ENCODE results near the gene NKX1-1. TPM values are rescaled to one million over a fixed set of nuclear protein-coding genes. Genes with fewer than 3 reads are reported as not detected.

NKX1-1 gene
- total and polyA plus RNA-seq, 2 experiments from 2014 or later = not detected

GRCh38 chr4:1379801-1380331 lies 26.4 kb downstream of the NKX1-1 start (continued):
- TF ChIP-seq, protein P1, sequence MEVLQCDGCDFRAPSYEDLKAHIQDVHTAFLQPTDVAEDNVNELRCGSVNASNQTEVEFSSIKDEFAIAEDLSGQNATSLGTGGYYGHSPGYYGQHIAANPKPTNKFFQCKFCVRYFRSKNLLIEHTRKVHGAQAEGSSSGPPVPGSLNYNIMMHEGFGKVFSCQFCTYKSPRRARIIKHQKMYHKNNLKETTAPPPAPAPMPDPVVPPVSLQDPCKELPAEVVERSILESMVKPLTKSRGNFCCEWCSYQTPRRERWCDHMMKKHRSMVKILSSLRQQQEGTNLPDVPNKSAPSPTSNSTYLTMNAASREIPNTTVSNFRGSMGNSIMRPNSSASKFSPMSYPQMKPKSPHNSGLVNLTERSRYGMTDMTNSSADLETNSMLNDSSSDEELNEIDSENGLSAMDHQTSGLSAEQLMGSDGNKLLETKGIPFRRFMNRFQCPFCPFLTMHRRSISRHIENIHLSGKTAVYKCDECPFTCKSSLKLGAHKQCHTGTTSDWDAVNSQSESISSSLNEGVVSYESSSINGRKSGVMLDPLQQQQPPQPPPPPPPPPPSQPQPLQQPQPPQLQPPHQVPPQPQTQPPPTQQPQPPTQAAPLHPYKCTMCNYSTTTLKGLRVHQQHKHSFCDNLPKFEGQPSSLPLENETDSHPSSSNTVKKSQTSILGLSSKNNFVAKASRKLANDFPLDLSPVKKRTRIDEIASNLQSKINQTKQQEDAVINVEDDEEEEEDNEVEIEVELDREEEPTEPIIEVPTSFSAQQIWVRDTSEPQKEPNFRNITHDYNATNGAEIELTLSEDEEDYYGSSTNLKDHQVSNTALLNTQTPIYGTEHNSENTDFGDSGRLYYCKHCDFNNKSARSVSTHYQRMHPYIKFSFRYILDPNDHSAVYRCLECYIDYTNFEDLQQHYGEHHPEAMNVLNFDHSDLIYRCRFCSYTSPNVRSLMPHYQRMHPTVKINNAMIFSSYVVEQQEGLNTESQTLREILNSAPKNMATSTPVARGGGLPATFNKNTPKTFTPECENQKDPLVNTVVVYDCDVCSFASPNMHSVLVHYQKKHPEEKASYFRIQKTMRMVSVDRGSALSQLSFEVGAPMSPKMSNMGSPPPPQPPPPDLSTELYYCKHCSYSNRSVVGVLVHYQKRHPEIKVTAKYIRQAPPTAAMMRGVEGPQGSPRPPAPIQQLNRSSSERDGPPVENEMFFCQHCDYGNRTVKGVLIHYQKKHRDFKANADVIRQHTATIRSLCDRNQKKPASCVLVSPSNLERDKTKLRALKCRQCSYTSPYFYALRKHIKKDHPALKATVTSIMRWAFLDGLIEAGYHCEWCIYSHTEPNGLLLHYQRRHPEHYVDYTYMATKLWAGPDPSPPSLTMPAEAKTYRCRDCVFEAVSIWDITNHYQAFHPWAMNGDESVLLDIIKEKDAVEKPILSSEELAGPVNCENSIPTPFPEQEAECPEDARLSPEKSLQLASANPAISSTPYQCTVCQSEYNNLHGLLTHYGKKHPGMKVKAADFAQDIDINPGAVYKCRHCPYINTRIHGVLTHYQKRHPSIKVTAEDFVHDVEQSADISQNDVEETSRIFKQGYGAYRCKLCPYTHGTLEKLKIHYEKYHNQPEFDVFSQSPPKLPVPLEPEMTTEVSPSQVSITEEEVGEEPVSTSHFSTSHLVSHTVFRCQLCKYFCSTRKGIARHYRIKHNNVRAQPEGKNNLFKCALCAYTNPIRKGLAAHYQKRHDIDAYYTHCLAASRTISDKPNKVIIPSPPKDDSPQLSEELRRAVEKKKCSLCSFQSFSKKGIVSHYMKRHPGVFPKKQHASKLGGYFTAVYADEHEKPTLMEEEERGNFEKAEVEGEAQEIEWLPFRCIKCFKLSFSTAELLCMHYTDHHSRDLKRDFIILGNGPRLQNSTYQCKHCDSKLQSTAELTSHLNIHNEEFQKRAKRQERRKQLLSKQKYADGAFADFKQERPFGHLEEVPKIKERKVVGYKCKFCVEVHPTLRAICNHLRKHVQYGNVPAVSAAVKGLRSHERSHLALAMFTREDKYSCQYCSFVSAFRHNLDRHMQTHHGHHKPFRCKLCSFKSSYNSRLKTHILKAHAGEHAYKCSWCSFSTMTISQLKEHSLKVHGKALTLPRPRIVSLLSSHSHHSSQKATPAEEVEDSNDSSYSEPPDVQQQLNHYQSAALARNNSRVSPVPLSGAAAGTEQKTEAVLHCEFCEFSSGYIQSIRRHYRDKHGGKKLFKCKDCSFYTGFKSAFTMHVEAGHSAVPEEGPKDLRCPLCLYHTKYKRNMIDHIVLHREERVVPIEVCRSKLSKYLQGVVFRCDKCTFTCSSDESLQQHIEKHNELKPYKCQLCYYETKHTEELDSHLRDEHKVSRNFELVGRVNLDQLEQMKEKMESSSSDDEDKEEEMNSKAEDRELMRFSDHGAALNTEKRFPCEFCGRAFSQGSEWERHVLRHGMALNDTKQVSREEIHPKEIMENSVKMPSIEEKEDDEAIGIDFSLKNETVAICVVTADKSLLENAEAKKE (CRISPR knock-in tag; IDR thresholded peaks at IDR 0.05) = no peak
- TF ChIP-seq CTCF (conservative IDR thresholded peaks at IDR 0.05; ENCODE audit: low read depth in 2 of 2) (no peak), STAT1 (IDR thresholded peaks at IDR 0.05; ENCODE audit: unreplicated experiment) (no peak), POLR2AphosphoS5 (IDR thresholded peaks at IDR 0.05; ENCODE audit: low read depth) (no peak)

GRCh38 chr4:1379351-1379781 lies 26.9 kb downstream of the NKX1-1 start:
- Mint-ChIP-seq H3K27me3 (ENCODE audit: insufficient read depth, low read depth, poor library complexity) (peaks cover 2% of the 10 kb centered on the region), H3K9me3 (no peaks in the 10 kb centered on the region), H3K27ac (no peak overlapping the region), H3K4me3 (no peak overlapping the region), H3K36me3 (ENCODE audit: low read depth) (no peaks in the 10 kb centered on the region), H3K4me1 (no peaks in the 10 kb centered on the region)
- Histone ChIP-seq H3K4me2 (no peak overlapping the region), H3K79me2 (replicated peaks; ENCODE audit: insufficient read depth) (no peaks in the 10 kb centered on the region), H2AFZ (no peak overlapping the region), H3F3A (replicated peaks; ENCODE audit: low read depth) (no peaks in the 10 kb centered on the region), H3K4me3 (no peak overlapping the region), H3K27ac (ENCODE audit: low read depth) (no peak overlapping the region), H3K4me1 (ENCODE audit: insufficient read depth) (no peaks in the 10 kb centered on the region), H3K9me2 (ENCODE audit: insufficient read depth) (no peaks in the 10 kb centered on the region), H3K27me3 (ENCODE audit: insufficient read depth) (no peaks in the 10 kb centered on the region), H3K36me3 (ENCODE audit: insufficient read depth) (no peaks in the 10 kb centered on the region), H4K20me1 (replicated peaks; ENCODE audit: insufficient read depth) (no peaks in the 10 kb centered on the region)
- DNase-seq (ENCODE audit: low spot score) (no peak), ATAC-seq (no peak)
- TF ChIP-seq REST (IDR thresholded peaks at IDR 0.05; ENCODE audit: unreplicated experiment) = no peak
- no peak for TF ChIP-seq EZH2phosphoT487 (IDR thresholded peaks at IDR 0.05; ENCODE audit: unreplicated experiment)
- TF ChIP-seq ZNF331 (CRISPR knock-in tag; IDR thresholded peaks at IDR 0.05; ENCODE audit: low read depth) = no peak
- no peak for TF ChIP-seq CREB1 (CRISPR knock-in tag; IDR thresholded peaks at IDR 0.05; ENCODE audit: low read depth)
- no peak for TF ChIP-seq NANOG (IDR thresholded peaks at IDR 0.05; ENCODE audit: borderline replicate concordance)
